ENCODE data around the gene ANKRD49.
"Not testable (repeated sequence)": the region's sequence is repeated elsewhere in the genome, so short reads cannot be mapped to it uniquely, and the experiment has no call there.

Gene ANKRD49

GRCh38 chr11:94493281-94494125, at the start of gene ANKRD49, which contains the start of gene MRE11:
Gene ANKRD49, plus strand, starts transcription at chr11:94493984. Its CDS starts 2,710 bp downstream, at chr11:94496694.
Gene MRE11, minus strand, starts transcription at chr11:94493844. Its CDS starts 1,043 bp downstream, at chr11:94492801.
- DNase-seq (ENCODE audit: low read depth in 2 of 2), result peak; percentile 88 to 91

GRCh38 chr11:94445641-94446040, 48.1 kb upstream of the ANKRD49 start:
- DNase-seq (ENCODE audit: low read depth in 2 of 2), result no peak

GRCh38 chr11:94447149-94447548, 46.6 kb upstream of the ANKRD49 start:
- DNase-seq (ENCODE audit: low read depth in 2 of 2), result no peak

GRCh38 chr11:94449029-94449428, 44.8 kb upstream of the ANKRD49 start:
- no peak for DNase-seq (ENCODE audit: low read depth in 2 of 2)

- no peak for DNase-seq (ENCODE audit: low read depth in 2 of 2)
Measured at GRCh38 chr11:94449437-94449836, 44.3 kb upstream of the ANKRD49 start.

GRCh38 chr11:94450048-94450447, 43.7 kb upstream of the ANKRD49 start:
- no peak for DNase-seq (ENCODE audit: low read depth in 2 of 2)

- no peak for DNase-seq (ENCODE audit: low read depth in 2 of 2)
Measured at GRCh38 chr11:94452988-94453387, 40.8 kb upstream of the ANKRD49 start.

- DNase-seq (ENCODE audit: low read depth in 2 of 2), result no peak
Measured at GRCh38 chr11:94454301-94454700, 39.5 kb upstream of the ANKRD49 start.

GRCh38 chr11:94455861-94456260, 37.9 kb upstream of the ANKRD49 start:
- no peak for DNase-seq (ENCODE audit: low read depth in 2 of 2)

GRCh38 chr11:94457118-94458029, 36.4 kb upstream of the ANKRD49 start:
- no peak for DNase-seq (ENCODE audit: low read depth in 2 of 2)

GRCh38 chr11:94459576-94459975, 34.2 kb upstream of the ANKRD49 start:
- DNase-seq (ENCODE audit: low read depth in 2 of 2), result no peak

- no peak for DNase-seq (ENCODE audit: low read depth in 2 of 2)
Measured at GRCh38 chr11:94469416-94469815, 24.4 kb upstream of the ANKRD49 start.

GRCh38 chr11:94472916-94473799, 20.6 kb upstream of the ANKRD49 start:
- no peak for DNase-seq (ENCODE audit: low read depth in 2 of 2)

- DNase-seq (ENCODE audit: low read depth in 2 of 2), result no peak
Measured at GRCh38 chr11:94477624-94478023, 16.2 kb upstream of the ANKRD49 start.

- DNase-seq (ENCODE audit: low read depth in 2 of 2), result no peak
Measured at GRCh38 chr11:94481342-94481741, 12.4 kb upstream of the ANKRD49 start.

- DNase-seq (ENCODE audit: low read depth in 2 of 2), result no peak
Measured at GRCh38 chr11:94486068-94486467, 7.7 kb upstream of the ANKRD49 start.

- DNase-seq (ENCODE audit: low read depth in 2 of 2), result no peak
Measured at GRCh38 chr11:94494126-94494680, 419 bp downstream of the ANKRD49 start.

- no peak for DNase-seq (ENCODE audit: low read depth in 2 of 2)
Measured at GRCh38 chr11:94500181-94500580, 6.4 kb downstream of the ANKRD49 start.

GRCh38 chr11:94501522-94501921, 7.7 kb downstream of the ANKRD49 start:
- no peak for DNase-seq (ENCODE audit: low read depth in 2 of 2)

- DNase-seq (ENCODE audit: low read depth in 2 of 2), result no peak
Measured at GRCh38 chr11:94504689-94505293, 11.0 kb downstream of the ANKRD49 start.

GRCh38 chr11:94506513-94506912, 12.7 kb downstream of the ANKRD49 start:
- DNase-seq (ENCODE audit: low read depth in 2 of 2), result not testable (repeated sequence)

Measured in stimulated activated CD4-positive, alpha-beta T cell treated with anti-CD3 and anti-CD28 coated beads, Interleukin-1b, Interleukin-23, amount 100 ng/mL, for 4 hours (primary cell).